ENCODE results near the gene WNT7B.

GRCh38 chr22:45934659-45935341 lies 42.2 kb downstream of the WNT7B start:
- no peak for TF ChIP-seq CTCF (IDR thresholded peaks at IDR 0.05)
- no peak for TF ChIP-seq POLR2A (IDR thresholded peaks at IDR 0.05)
